ENCODE data around the gene IKBKE. TPM values are rescaled to one million over a fixed set of nuclear protein-coding genes. Genes with fewer than 3 reads are reported as not detected.

Gene IKBKE
- total and polyA plus RNA-seq, 2 of the 8 experiments (the other 6 are each of a cell fraction or from before 2014, with no cell fraction given): 8.6 to 12.0 TPM

DNA sequence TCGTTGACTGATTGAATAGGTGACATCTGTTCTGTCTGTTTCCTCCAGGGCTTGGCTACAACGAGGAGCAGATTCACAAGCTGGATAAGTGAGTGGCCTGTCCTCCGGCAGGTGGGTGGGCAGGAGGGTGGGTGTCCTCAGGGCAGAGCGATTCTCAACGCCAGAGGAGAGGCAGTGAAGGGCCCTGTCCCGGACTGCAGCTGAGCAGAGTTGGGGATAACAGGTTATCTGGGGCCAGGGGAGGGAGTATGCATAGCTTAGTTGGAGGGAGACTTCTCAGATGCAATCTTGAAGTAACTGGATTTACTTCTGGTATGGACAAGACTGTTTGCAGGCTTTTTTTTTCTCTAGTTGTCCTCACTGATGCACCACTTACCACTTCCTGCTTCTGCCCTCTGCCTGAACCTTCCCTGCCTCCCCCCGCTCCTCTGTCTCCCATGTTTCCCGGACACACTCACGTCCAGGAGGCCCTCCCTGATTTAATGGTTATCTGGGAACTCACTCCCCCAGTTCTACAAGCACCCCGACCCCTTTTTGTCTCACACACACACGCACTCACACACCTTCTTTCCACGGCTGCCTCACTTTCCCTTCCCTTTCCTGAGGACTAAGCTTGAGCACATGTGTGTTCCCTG, 20.6 kb downstream of the IKBKE start:
- FAIRE-seq (no peak), DNase-seq (ENCODE audit: low read depth in 1 of 2, low spot score in 2 of 2) (no peak)
- WGBS, 2 experiments (ENCODE audit: extremely low coverage in 1 of 2, insufficient coverage in 1 of 2, insufficient read length in 1 of 2, insufficient replicate concordance in 2 of 2, low coverage in 1 of 2, low lambda C conversion rate in 2 of 2, missing lambda C conversion rate in 1 of 2): 91% methylated on average over 12 of the region's 12 CpGs; no CpG with 5 or more reads in 1 of the 2 experiments
- Histone ChIP-seq H3K79me1 (ENCODE audit: low read depth, low read length) (no peaks in the 10 kb centered on the region), H3K56ac (replicated peaks; ENCODE audit: insufficient read length, low read depth, low read length) (no peak overlapping the region), H2AK5ac (ENCODE audit: low read depth, low read length) (no peak overlapping the region), H3K23ac (ENCODE audit: insufficient read length) (no peak overlapping the region), H3K27ac (ENCODE audit: low read depth, low read length) (no peak overlapping the region), H4K20me1 (replicated peaks in 1 of 2; ENCODE audit: control insufficient read depth in 1 of 2, insufficient read depth in 2 of 2, low read length in 2 of 2) (peaks cover 0 to 2% of the 10 kb centered on the region in 2 experiments), H4K91ac (replicated peaks; ENCODE audit: insufficient read length, low read length) (no peak overlapping the region), H3K18ac (ENCODE audit: extremely low read depth, low read length) (no peak overlapping the region), H2BK15ac (ENCODE audit: low read length) (no peak overlapping the region), H3K4me2 (ENCODE audit: insufficient read depth in 1 of 2, low read depth in 2 of 2, low read length in 2 of 2) (no peak overlapping the region), H3K14ac (ENCODE audit: insufficient read length) (no peak overlapping the region), H2BK120ac (replicated peaks; ENCODE audit: low read depth, low read length) (no peak overlapping the region), H3K4me3 (ENCODE audit: extremely low read depth in 1 of 4, insufficient read depth in 2 of 4, low read depth in 3 of 4, low read length in 4 of 4) (no peak overlapping the region), H3K23me2 (ENCODE audit: low read depth, low read length) (no peaks in the 10 kb centered on the region), H2BK5ac (ENCODE audit: low read depth, low read length) (no peak overlapping the region; the same call in 1 of the 2 replicates), H3K36me3 (ENCODE audit: control insufficient read depth in 2 of 4, insufficient read depth in 4 of 4, low read length in 3 of 4) (peaks cover 0 to 4% (median 2%) of the 10 kb centered on the region in 4 experiments; a peak in 2 of 8 replicates), H3K4me1 (replicated peaks in 1 of 4; ENCODE audit: control insufficient read depth in 3 of 4, insufficient read depth in 4 of 4, low read length in 3 of 4) (no peaks in the 10 kb centered on the region), H3K4ac (replicated peaks; ENCODE audit: insufficient read length, low read depth, low read length) (no peak overlapping the region), H3K9ac (replicated peaks in 1 of 4; ENCODE audit: extremely low read depth in 1 of 4, low read depth in 3 of 4, low read length in 3 of 4) (no peak overlapping the region), H2BK12ac (ENCODE audit: low read depth, low read length) (no peak overlapping the region), H2AFZ (ENCODE audit: low read length) (no peak overlapping the region), H4K8ac (ENCODE audit: extremely low read depth, insufficient read depth, low read length) (no peak overlapping the region), H4K5ac (ENCODE audit: insufficient read length, low read depth, low read length) (no peak overlapping the region), H3K9me3 (ENCODE audit: insufficient read depth in 2 of 2, low read depth in 1 of 2, low read length in 1 of 2) (no peaks in the 10 kb centered on the region), H2BK20ac (ENCODE audit: low read length) (no peak overlapping the region), H3K27me3 (replicated peaks in 1 of 4; ENCODE audit: control insufficient read depth in 3 of 4, extremely low read depth in 1 of 4, insufficient read depth in 3 of 4, low read length in 3 of 4) (no peaks in the 10 kb centered on the region), H3K79me2 (ENCODE audit: control insufficient read depth in 1 of 2, insufficient read depth in 2 of 2, low read length in 2 of 2) (no peaks in the 10 kb centered on the region)
- POLR2A ChIA-PET (ENCODE audit: partially characterized antibody): interaction anchor here (0.9 to 3.5 kb wide), 4 partner anchors 8 to 52 kb away, joined by 4 to 15 read pairs (median 4); partner anchors contain the start of gene RASSF5
- no peak for TF ChIP-seq JUN (IDR thresholded peaks at IDR 0.05; ENCODE audit: low read depth, low read length)
- TF ChIP-seq ASH2L (IDR thresholded peaks at IDR 0.05; ENCODE audit: low read length): no peak
- no peak for TF ChIP-seq TAF7 (optimal IDR thresholded peaks at IDR 0.05; ENCODE audit: borderline replicate concordance, low read depth, low read length)
- CTCF ChIA-PET (ENCODE audit: partially characterized antibody): interaction anchor here (0.6 to 8.1 kb wide), 41 partner anchors 10 to 715 kb away, joined by 3 to 239 read pairs (median 8); partner anchors contain the start of genes IKBKE and RASSF5

All from H1 (cell line).